PC-3 (cell line): ENCODE data around the gene TM9SF3. TPM values are rescaled to one million over a fixed set of nuclear protein-coding genes. Genes with fewer than 3 reads are reported as not detected.

ENCODE experiments used
- ATAC-seq: fragments of 200-7000 bp; cut with Tn5 transposase; 2 replicates; pipeline ENCODE4 v1.9.1; 2020; ENCODE audit warnings: mild to moderate bottlenecking, moderate library complexity
- BruUV-seq: library from RNA; stranded (reverse); fragments of 400-500 nt; replicated peaks from 2 replicates; lab custom pipeline; 2021; lab: Mats Ljungman, UMichigan
- CTCF ChIA-PET: fragments of 300-600 bp; sonication (Branson Sonifier 250); formaldehyde crosslinking; loops from one replicate; lab custom pipeline; 2022; ENCODE audit warnings: antibody characterized with exemption; lab: Charles Lee
- POLR2A ChIA-PET: fragments of 300-600 bp; sonication (Branson Sonifier 250); formaldehyde crosslinking; loops from one replicate; lab custom pipeline; 2022; ENCODE audit warnings: antibody characterized with exemption; ENCODE audit not compliant: unreplicated experiment; lab: Charles Lee
- DNase-seq: peaks from one replicate; pipeline ENCODE4 v3.0.0-alpha.2; 2015
- H2AFZ ChIP-seq: fragments of 300-600 bp; sonication (generic); 2 replicates; pipeline ENCODE4 v1.6.0; 2016; ENCODE audit warnings: antibody characterized with exemption, low read length
- H3F3A ChIP-seq: fragments of 300-600 bp; sonication (generic); one replicate; pipeline ENCODE4 v1.6.0; 2017; ENCODE audit warnings: antibody characterized with exemption, low read length, control low read depth, mild to moderate bottlenecking; ENCODE audit not compliant: unreplicated experiment
- H3K27ac ChIP-seq: fragments of 300-600 bp; sonication (generic); 2 replicates; pipeline ENCODE4 v1.5.1; 2016; ENCODE audit warnings: mild to moderate bottlenecking, low read length
- H3K27me3 ChIP-seq: fragments of 300-600 bp; sonication (generic); 2 replicates; pipeline ENCODE4 v1.6.1; 2016; ENCODE audit warnings: low read length, mixed read lengths
- H3K36me3 ChIP-seq: fragments of 300-600 bp; sonication (generic); 2 replicates; pipeline ENCODE4 v1.6.1; 2016; ENCODE audit warnings: low read depth, mixed run types, low read length, mixed read lengths
- H3K4me1 ChIP-seq: fragments of 300-600 bp; sonication (generic); 2 replicates; pipeline ENCODE4 v1.5.1; 2016; ENCODE audit warnings: low read length; ENCODE audit not compliant: insufficient read depth
- H3K4me2 ChIP-seq: fragments of 300-600 bp; sonication (generic); 2 replicates; pipeline ENCODE4 v1.6.0; 2016; ENCODE audit warnings: low read length
- H3K4me3 ChIP-seq: fragments of 300-600 bp; sonication (generic); 2 replicates; pipeline ENCODE4 v1.5.1; 2016; ENCODE audit warnings: mild to moderate bottlenecking, low read length, mixed read lengths
- H3K79me2 ChIP-seq: fragments of 300-600 bp; sonication (generic); 2 replicates; pipeline ENCODE4 v1.6.1; 2017; ENCODE audit warnings: low read length, mixed read lengths
- H3K9ac ChIP-seq: fragments of 300-600 bp; sonication (generic); 2 replicates; pipeline ENCODE4 v1.6.0; 2016; ENCODE audit warnings: mild to moderate bottlenecking, low read length
- H3K9me2 ChIP-seq: fragments of 300-600 bp; sonication (generic); replicated peaks from 2 replicates; pipeline ENCODE4 v1.6.1; 2016; ENCODE audit warnings: mixed run types, low read length, mixed read lengths
- H3K9me3 ChIP-seq: fragments of 300-600 bp; sonication (generic); 2 replicates; pipeline ENCODE4 v1.6.1; 2016; ENCODE audit warnings: low read length, mixed read lengths
- H4K20me1 ChIP-seq: fragments of 300-600 bp; sonication (generic); 2 replicates; pipeline ENCODE4 v1.6.1; 2016; ENCODE audit warnings: low read length, mixed read lengths
- CTCF ChIP-seq: fragments of 300-600 bp; sonication (generic); conservative IDR thresholded peaks from 2 replicates; pipeline ENCODE4 v1.5.1; 2017; ENCODE audit warnings: antibody characterized with exemption, low read depth, mild to moderate bottlenecking, low read length
- EZH2 ChIP-seq: fragments of 300-600 bp; sonication (generic); IDR thresholded peaks from one replicate; pipeline ENCODE4 v1.6.1; 2017; ENCODE audit warnings: antibody characterized with exemption, mild to moderate bottlenecking, low read length; ENCODE audit not compliant: unreplicated experiment
- EZH2phosphoT487 ChIP-seq: fragments of 300-600 bp; sonication (generic); IDR thresholded peaks from 2 replicates; pipeline ENCODE4 v1.6.1; 2018; ENCODE audit warnings: mild to moderate bottlenecking, antibody characterized with exemption, low read length, borderline replicate concordance
- intact Hi-C: fragments of 100-400 bp; cut with micrococcal nuclease; formaldehyde crosslinking; loops from 2 replicates; pipeline ENCODE4 v1.9.0; 2023
- total RNA-seq: library from RNA; depleted of rRNA; stranded (reverse); fragments of >200 nt; gene quantifications from 2 replicates; pipeline ENCODE4 v1.2.3, GENCODE V29; 2014

The TM9SF3 gene
- total RNA-seq, 1 experiment from 2014 or later = 39.2 TPM

- ChIA-PET CTCF (no interaction called here), POLR2A (no interaction called here)
- no peak overlapping the region for H3K27ac ChIP-seq
- peaks cover 11% of the 10 kb centered on the region for H3K4me1 ChIP-seq
- H2AFZ ChIP-seq = no peak overlapping the region
- TF ChIP-seq CTCF = no peak
- TF ChIP-seq EZH2phosphoT487 = no peak
- TF ChIP-seq EZH2 = no peak
- H3K9me2 ChIP-seq = no peaks in the 10 kb centered on the region
- H3K27me3 ChIP-seq = no peaks in the 10 kb centered on the region
- H3K79me2 ChIP-seq = no peaks in the 10 kb centered on the region
- H3K4me3 ChIP-seq = no peak overlapping the region
- DNase-seq (no peak), ATAC-seq (no peak)
- no peak overlapping the region for H3K9ac ChIP-seq
- no peak overlapping the region for H3K4me2 ChIP-seq
- intact Hi-C loops = no loop called here
- no TSS peak for BruUV-seq
- no peaks in the 10 kb centered on the region for H3K9me3 ChIP-seq
- no peaks in the 10 kb centered on the region for H4K20me1 ChIP-seq
- H3K36me3 ChIP-seq = no peaks in the 10 kb centered on the region
- H3F3A ChIP-seq = no peaks in the 10 kb centered on the region
These were observed 81.4 kb downstream of the TM9SF3 start for GRCh38 chr10:96505150-96506136.

- Histone ChIP-seq H3F3A (no peaks in the 10 kb centered on the region), H3K27me3 (no peaks in the 10 kb centered on the region), H3K4me1 (peaks cover 11% of the 10 kb centered on the region), H3K36me3 (no peaks in the 10 kb centered on the region), H3K9me3 (no peaks in the 10 kb centered on the region), H3K9ac (no peak overlapping the region), H2AFZ (no peak overlapping the region), H3K4me3 (no peak overlapping the region), H3K79me2 (no peaks in the 10 kb centered on the region), H4K20me1 (no peaks in the 10 kb centered on the region), H3K9me2 (no peaks in the 10 kb centered on the region), H3K27ac (no peak overlapping the region), H3K4me2 (no peak overlapping the region)
- ATAC-seq (no peak), DNase-seq (no peak)
- ChIA-PET POLR2A (no interaction called here), CTCF (interaction anchor here (1.2 kb wide), 1 partner anchor 11 kb away, joined by 3 read pairs; the partner anchor contains the start of gene TLL2)
- no TSS peak for BruUV-seq
- intact Hi-C loops = no loop called here
- TF ChIP-seq EZH2 (no peak), CTCF (no peak), EZH2phosphoT487 (no peak)
These were observed 84.1 kb downstream of the TM9SF3 start for GRCh38 chr10:96502561-96503282.
